ENCODE data around the gene BANP. TPM values are rescaled to one million over a fixed set of nuclear protein-coding genes. Genes with fewer than 3 reads are reported as not detected.
"Not testable (repeated sequence)": the region's sequence is repeated elsewhere in the genome, so short reads cannot be mapped to it uniquely, and the experiment has no call there.

Gene BANP
- total and polyA plus RNA-seq, 2 donors (not counting 3 experiments of a cell fraction or from before 2014, with no cell fraction given) = 22.4 to 33.8 TPM

GRCh38 chr16:88052661-88053060 is 101.4 kb downstream of the BANP start:
- CTCF ChIA-PET = interaction anchor here (1.0 kb wide), 1 partner anchor 385 kb away, joined by 3 read pairs; no protein-coding TSS in a partner anchor
- TF ChIP-seq JUN (IDR thresholded peaks at IDR 0.05; ENCODE audit: borderline replicate concordance, insufficient read depth, insufficient read length, low read depth) (no peak), MYC (IDR thresholded peaks at IDR 0.05; ENCODE audit: low read depth, low read length) (no peak), FOS (IDR thresholded peaks at IDR 0.05; ENCODE audit: borderline replicate concordance, insufficient read depth, low read length) (no peak), MAX (IDR thresholded peaks at IDR 0.05; ENCODE audit: insufficient read depth, insufficient read length) (no peak), POLR2AphosphoS5 (IDR thresholded peaks at IDR 0.05; ENCODE audit: insufficient read depth, low read depth, low read length) (no peak), GATA2 (IDR thresholded peaks at IDR 0.05; ENCODE audit: insufficient read depth, insufficient read length, low read depth, low read length) (no peak), POLR2A (IDR thresholded peaks at IDR 0.05; ENCODE audit: low read depth, low read length) (no peak), EZH2 (IDR thresholded peaks at IDR 0.05; ENCODE audit: borderline replicate concordance, low read depth, low read length, severe bottlenecking) (no peak), CTCF (IDR thresholded peaks at IDR 0.05; ENCODE audit: extremely low read depth in 1 of 2, insufficient read depth in 1 of 2, low read depth in 1 of 2, low read length in 2 of 2) (no peak)
- H3K4me3 ChIP-seq (replicated peaks in 1 of 3; ENCODE audit: insufficient read depth in 1 of 3, low read depth in 1 of 3, low read length in 3 of 3) = no peak overlapping the region
- H3K4me2 ChIP-seq (ENCODE audit: insufficient read depth, low read length) = no peak overlapping the region
- TSS peak; percentile 9 for BruUV-seq (replicated peaks)
- H3K9me1 ChIP-seq (replicated peaks; ENCODE audit: control insufficient read depth, extremely low read depth, insufficient read depth, low read length) = no peaks in the 10 kb centered on the region
- no peaks in the 10 kb centered on the region for H3K4me1 ChIP-seq (ENCODE audit: control insufficient read depth, extremely low read depth, insufficient read depth, low read length)
- H2AFZ ChIP-seq (ENCODE audit: low read depth, low read length) = no peak overlapping the region
- H3K9me3 ChIP-seq (replicated peaks; ENCODE audit: control insufficient read depth, insufficient read depth, low read length) = no peaks in the 10 kb centered on the region
- H3K27ac ChIP-seq (ENCODE audit: insufficient read depth, low read depth, low read length) = no peak overlapping the region
- peaks cover 0 to 2% of the 10 kb centered on the region in 2 experiments for H3K36me3 ChIP-seq (ENCODE audit: control insufficient read depth in 2 of 2, extremely low read depth in 1 of 2, insufficient read depth in 2 of 2, low read length in 2 of 2)
- POLR2A ChIA-PET = no interaction called here
- no peak for DNase-seq (ENCODE audit: low read depth, low spot score)
- no peak for FAIRE-seq
- no peaks in the 10 kb centered on the region for H3K79me2 ChIP-seq (ENCODE audit: control insufficient read depth, insufficient read depth, low read length)
- H3K27me3 ChIP-seq (ENCODE audit: control insufficient read depth in 2 of 2, insufficient read depth in 2 of 2, low read length in 2 of 2) = no peaks in the 10 kb centered on the region
- intact Hi-C loops (cut with micrococcal nuclease) = no loop called here
- dilution Hi-C loops (cut with MboI; ENCODE audit: extremely low pct_ligation_motif_present, low sequenced_read_pairs) = no loop called here
- no peak overlapping the region for H3K9ac ChIP-seq (replicated peaks; ENCODE audit: extremely low read depth, insufficient read depth, low read length)
- H4K20me1 ChIP-seq (replicated peaks; ENCODE audit: control insufficient read depth, extremely low read depth, insufficient read depth, low read length) = no peaks in the 10 kb centered on the region

GRCh38 chr16:88053479-88053878 is 102.2 kb downstream of the BANP start:
- H3K9ac ChIP-seq (replicated peaks; ENCODE audit: extremely low read depth, insufficient read depth, low read length); H3K9me3 ChIP-seq (replicated peaks; ENCODE audit: control insufficient read depth, insufficient read depth, low read length); H3K9me1 ChIP-seq (replicated peaks; ENCODE audit: control insufficient read depth, extremely low read depth, insufficient read depth, low read length); BruUV-seq (replicated peaks); H3K36me3 ChIP-seq (ENCODE audit: control insufficient read depth in 2 of 2, extremely low read depth in 1 of 2, insufficient read depth in 2 of 2, low read length in 2 of 2); H2AFZ ChIP-seq (ENCODE audit: low read depth, low read length); H3K79me2 ChIP-seq (ENCODE audit: control insufficient read depth, insufficient read depth, low read length); POLR2A ChIA-PET; H3K4me2 ChIP-seq (ENCODE audit: insufficient read depth, low read length); H4K20me1 ChIP-seq (replicated peaks; ENCODE audit: control insufficient read depth, extremely low read depth, insufficient read depth, low read length); DNase-seq (ENCODE audit: low read depth, low spot score); intact Hi-C loops (cut with micrococcal nuclease); dilution Hi-C loops (cut with MboI; ENCODE audit: extremely low pct_ligation_motif_present, low sequenced_read_pairs); H3K27ac ChIP-seq (ENCODE audit: insufficient read depth, low read depth, low read length); H3K27me3 ChIP-seq (ENCODE audit: control insufficient read depth in 2 of 2, insufficient read depth in 2 of 2, low read length in 2 of 2); H3K4me3 ChIP-seq (replicated peaks in 1 of 3; ENCODE audit: insufficient read depth in 1 of 3, low read depth in 1 of 3, low read length in 3 of 3); CTCF ChIA-PET; H3K4me1 ChIP-seq (ENCODE audit: control insufficient read depth, extremely low read depth, insufficient read depth, low read length); FAIRE-seq: not testable (repeated sequence)

All from endothelial cell of umbilical vein (primary cell).